ENCODE results near the gene GDAP2.

DNA sequence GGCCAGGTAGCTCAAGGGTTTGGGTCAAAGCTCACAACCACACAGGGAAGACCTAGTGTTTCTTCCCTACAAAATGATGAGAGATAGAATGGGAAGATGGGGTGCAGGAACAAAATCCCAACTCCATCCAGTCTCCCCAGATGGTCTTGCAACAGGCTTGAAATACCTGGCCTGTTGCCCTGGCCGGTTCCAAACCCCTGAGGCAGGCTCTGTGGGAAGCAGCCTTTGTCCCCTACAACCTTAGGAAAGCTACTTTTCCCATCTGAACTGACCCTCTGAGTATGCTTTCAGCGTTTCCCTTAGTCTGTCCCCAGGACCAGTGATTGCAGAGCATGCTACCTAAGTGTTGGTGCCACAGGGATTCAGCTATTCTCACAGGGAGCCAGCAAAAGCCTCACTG is 104.0 kb downstream of the GDAP2 start:
- TF ChIP-seq POLR2A (IDR thresholded peaks at IDR 0.05) = no peak
- TF ChIP-seq, protein P1, sequence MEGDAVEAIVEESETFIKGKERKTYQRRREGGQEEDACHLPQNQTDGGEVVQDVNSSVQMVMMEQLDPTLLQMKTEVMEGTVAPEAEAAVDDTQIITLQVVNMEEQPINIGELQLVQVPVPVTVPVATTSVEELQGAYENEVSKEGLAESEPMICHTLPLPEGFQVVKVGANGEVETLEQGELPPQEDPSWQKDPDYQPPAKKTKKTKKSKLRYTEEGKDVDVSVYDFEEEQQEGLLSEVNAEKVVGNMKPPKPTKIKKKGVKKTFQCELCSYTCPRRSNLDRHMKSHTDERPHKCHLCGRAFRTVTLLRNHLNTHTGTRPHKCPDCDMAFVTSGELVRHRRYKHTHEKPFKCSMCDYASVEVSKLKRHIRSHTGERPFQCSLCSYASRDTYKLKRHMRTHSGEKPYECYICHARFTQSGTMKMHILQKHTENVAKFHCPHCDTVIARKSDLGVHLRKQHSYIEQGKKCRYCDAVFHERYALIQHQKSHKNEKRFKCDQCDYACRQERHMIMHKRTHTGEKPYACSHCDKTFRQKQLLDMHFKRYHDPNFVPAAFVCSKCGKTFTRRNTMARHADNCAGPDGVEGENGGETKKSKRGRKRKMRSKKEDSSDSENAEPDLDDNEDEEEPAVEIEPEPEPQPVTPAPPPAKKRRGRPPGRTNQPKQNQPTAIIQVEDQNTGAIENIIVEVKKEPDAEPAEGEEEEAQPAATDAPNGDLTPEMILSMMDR (IDR thresholded peaks at IDR 0.05) = no peak
